ENCODE measurements around the gene TMEM63A.

Gene TMEM63A

DNA sequence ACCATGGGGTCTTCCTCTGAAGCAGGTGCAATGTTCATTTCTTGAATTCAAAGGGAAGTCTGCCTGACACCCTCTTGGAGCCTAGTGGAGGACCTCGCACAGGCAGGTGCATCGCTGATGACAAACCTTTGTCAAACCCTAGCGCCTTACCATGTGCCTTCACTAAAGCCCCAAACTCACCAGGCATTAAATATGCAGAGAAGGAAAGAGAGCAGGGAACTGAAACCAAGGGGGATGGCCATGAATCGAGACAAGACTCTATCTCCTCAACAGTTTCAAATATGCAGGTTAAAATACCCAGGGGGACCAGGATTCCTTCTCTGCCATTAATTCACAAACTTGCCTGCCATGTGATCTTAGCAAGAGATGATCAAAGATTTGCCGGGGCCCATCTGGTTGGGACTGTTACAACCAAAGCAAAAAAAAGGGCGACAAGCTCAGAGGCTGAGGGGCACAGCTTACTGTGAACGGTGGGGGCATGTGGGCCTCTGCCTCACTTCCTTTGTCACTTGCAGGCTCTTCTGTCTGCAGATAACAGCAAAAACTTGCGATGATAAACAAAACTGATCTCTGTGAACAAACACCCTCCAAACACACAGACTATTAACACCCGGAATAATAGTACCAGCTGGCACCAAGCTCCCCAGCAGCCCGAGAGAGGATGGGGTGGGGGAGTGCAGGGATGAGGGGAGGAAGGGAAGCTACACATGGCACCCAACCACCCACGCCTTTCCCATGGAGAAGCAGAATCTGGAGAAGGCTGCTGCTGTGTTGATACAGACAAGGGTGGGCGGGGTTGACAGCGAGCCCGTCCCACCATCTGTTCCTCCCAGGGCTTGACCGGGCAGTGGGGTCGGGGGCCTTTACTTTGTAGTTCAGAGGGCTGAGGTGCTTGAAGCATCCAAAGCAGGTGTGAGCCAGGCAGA lies 33.9 kb downstream of the TMEM63A start:
- H3K4me3 ChIP-seq (ENCODE audit: low read depth, low read length): no peak overlapping the region
- TF ChIP-seq, protein P1, sequence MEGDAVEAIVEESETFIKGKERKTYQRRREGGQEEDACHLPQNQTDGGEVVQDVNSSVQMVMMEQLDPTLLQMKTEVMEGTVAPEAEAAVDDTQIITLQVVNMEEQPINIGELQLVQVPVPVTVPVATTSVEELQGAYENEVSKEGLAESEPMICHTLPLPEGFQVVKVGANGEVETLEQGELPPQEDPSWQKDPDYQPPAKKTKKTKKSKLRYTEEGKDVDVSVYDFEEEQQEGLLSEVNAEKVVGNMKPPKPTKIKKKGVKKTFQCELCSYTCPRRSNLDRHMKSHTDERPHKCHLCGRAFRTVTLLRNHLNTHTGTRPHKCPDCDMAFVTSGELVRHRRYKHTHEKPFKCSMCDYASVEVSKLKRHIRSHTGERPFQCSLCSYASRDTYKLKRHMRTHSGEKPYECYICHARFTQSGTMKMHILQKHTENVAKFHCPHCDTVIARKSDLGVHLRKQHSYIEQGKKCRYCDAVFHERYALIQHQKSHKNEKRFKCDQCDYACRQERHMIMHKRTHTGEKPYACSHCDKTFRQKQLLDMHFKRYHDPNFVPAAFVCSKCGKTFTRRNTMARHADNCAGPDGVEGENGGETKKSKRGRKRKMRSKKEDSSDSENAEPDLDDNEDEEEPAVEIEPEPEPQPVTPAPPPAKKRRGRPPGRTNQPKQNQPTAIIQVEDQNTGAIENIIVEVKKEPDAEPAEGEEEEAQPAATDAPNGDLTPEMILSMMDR (IDR thresholded peaks at IDR 0.05; ENCODE audit: borderline replicate concordance, insufficient read depth, low read depth, low read length): no peak

DNA sequence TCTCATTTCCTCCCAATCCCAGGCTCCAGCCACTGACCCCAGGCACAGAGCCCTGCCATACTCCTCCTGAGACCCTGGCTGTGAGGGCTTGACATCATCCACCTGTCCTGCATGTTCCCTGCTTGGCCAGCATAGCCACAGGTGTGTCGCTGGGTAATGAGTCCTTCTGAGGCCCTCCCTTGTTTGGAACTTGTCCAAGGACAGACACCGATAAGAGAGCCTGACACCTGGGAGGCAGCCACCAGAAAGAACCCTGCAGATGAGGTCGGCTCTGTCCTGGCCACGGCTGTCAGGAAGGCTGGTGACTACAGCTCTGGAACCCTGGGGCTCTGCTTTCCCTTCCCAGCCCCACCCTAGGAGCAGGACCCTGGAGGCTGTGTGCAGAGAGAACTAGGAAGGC lies 34.6 kb downstream of the TMEM63A start:
- TF ChIP-seq, protein P1 (IDR thresholded peaks at IDR 0.05; ENCODE audit: borderline replicate concordance, insufficient read depth, low read depth, low read length): no peak
- H3K4me3 ChIP-seq (ENCODE audit: low read depth, low read length): no peak overlapping the region

DNA sequence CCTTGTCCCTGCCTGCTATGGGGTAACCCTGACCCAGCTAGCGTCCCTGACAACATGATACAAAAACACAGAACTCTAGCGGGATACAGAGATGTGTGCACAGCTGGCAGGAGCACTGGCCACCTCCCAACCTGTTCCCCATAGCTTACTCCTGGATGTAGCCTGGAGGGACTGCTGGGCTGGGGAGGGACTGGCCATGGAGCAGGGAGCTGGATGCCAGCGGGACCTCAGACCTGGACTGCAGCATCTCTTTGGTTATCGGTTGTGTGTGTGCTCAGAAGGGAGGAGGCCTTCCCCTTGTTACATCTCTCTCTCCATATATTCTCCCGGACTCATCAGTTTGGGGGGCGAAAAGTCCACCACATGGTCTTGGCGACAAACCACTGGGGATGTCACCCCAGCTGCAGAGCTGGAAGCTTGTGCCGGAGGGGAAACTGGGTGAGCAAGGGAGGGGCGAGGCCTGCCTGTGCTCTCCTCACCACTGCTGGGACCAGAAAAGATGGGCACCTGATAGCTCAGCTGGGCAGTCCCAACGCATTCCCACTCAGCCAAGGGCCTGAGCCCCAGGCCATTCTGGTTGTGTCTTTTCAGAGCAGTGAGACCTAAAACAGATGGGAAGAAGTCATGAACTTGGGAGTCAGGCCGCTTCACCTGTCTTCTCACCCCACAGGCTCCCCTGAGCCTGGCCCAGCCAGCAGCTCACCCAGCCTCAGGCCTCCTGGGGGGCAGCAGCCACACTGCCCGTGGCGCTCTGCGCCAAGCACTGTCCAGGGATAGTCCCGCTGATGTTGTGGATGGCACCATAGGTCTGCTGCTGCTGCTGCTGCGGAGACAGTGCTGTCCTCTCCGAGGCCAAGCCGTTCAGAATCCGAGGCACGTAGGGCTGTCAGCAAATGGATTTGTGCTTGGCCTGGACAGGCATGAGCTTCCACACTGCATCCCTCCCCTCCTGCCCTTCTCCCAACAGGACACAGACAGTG lies 35.6 kb downstream of the TMEM63A start:
- H3K4me3 ChIP-seq (ENCODE audit: low read depth, low read length): no peak overlapping the region
- TF ChIP-seq, protein P1 (IDR thresholded peaks at IDR 0.05; ENCODE audit: borderline replicate concordance, insufficient read depth, low read depth, low read length): no peak

DNA sequence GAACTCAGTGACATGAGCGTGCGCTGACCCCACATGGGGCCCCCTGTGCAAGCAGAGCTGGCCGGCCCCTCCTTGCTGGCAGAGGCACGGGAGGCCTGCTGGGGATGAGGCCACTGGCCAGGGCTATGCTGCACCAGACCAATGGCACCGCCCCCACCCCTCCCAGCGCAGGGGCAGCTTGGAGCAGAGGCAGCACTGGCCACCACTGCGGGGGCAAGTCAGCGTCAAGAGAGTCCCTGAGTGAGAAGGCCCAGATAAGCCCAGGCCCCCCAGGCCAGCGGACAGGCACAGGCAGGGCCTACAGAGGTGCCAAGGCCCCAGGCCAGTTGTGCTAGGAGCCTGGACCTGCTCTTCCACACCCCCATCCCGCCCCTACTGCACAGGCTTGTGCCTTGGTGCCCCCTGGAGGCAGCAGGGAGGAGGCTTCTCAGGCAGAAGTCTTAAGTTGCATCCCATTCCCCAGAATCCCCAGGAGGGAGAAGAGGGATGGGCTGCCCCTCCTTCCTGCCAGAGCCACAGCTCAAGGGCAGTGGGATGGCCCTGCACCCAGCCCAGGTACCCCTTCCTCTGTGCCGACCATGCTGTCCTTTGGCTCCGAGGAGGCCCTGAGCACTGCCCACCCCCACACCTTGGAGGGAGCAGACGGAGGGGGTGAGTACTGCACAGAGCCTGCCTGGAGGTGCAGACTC lies 36.5 kb downstream of the TMEM63A start:
- TF ChIP-seq, protein P1 (IDR thresholded peaks at IDR 0.05; ENCODE audit: borderline replicate concordance, insufficient read depth, low read depth, low read length): peak; percentile 66
- no peak overlapping the region for H3K4me3 ChIP-seq (ENCODE audit: low read depth, low read length)

DNA sequence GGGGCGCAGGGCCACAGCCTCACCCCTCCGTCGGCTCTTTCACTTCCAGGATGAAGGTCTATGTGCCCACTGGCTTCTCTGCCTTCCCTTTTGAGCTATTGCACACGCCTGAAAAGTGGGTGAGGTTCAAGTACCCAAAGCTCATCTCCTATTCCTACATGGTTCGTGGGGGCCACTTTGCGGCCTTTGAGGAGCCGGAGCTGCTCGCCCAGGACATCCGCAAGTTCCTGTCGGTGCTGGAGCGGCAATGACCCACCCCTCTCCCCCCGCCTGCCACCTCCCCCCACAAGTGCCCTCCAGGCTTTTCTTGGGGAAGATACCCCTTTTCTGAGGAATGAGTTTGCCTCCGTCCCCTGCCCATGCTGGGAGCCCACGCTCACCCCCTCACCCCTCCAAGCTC lies 37.1 kb downstream of the TMEM63A start:
- no peak overlapping the region for H3K4me3 ChIP-seq (ENCODE audit: low read depth, low read length)

More for the DNA sequence above, 37.1 kb downstream of the TMEM63A start:
- TF ChIP-seq, protein P1 (IDR thresholded peaks at IDR 0.05; ENCODE audit: borderline replicate concordance, insufficient read depth, low read depth, low read length): no peak

Measured in GM12875 (cell line).